HUES64 (cell line): Measurements from ENCODE around the gene SLC3A2.
A peak's percentile ranks its signal among the peaks of the same experiment; 100 is the strongest.

ENCODE experiments used
- H3K27ac ChIP-seq: 2 replicates; pipeline ENCODE4 v1.7.0; 2013; ENCODE audit warnings: low read depth, low read length, inconsistent platforms
- H3K27me3 ChIP-seq: 2 replicates; pipeline ENCODE4 v1.6.1; 2013; ENCODE audit warnings: mild to moderate bottlenecking, low read length; ENCODE audit not compliant: insufficient read depth
- H3K36me3 ChIP-seq: 2 replicates; pipeline ENCODE4 v1.6.1; 2013; ENCODE audit warnings: mild to moderate bottlenecking, low read length; ENCODE audit not compliant: insufficient read depth
- H3K4me1 ChIP-seq: 2 replicates; pipeline ENCODE4 v1.6.1; 2013; ENCODE audit warnings: mild to moderate bottlenecking, low read length, moderate library complexity; ENCODE audit not compliant: insufficient read depth
- H3K4me3 ChIP-seq: 2 replicates; pipeline ENCODE4 v1.5.1; 2013; ENCODE audit warnings: mild to moderate bottlenecking, low read length, moderate library complexity
- H3K9ac ChIP-seq: 2 replicates; pipeline ENCODE4 v1.6.1; 2013; ENCODE audit warnings: mild to moderate bottlenecking, low read depth, low read length
- H3K9me3 ChIP-seq: 2 replicates; pipeline ENCODE4 v1.6.1; 2013; ENCODE audit warnings: low read depth, low read length; ENCODE audit not compliant: insufficient read depth
- WGBS: fragments of 150-250, 120-280 bp; methylation state at CpG from one replicate; pipeline ENCODE4 v1.1.7; 2013; ENCODE audit warnings: missing lambda C conversion rate; 5-methylcytosine and 5-hydroxymethylcytosine counted together

The SLC3A2 gene

GRCh38 chr11:62883673-62884072 lies 3.0 kb downstream of the SLC3A2 start:
- peaks cover 26% of the 10 kb centered on the region for H3K4me1 ChIP-seq
- WGBS, result 91% methylated on average over 3 of the region's 3 CpGs
- peak overlapping the region; percentile 97; the same call in 1 of the 2 replicates for H3K9ac ChIP-seq
- peak overlapping the region; percentile 100; the same call in 1 of the 2 replicates for H3K27ac ChIP-seq
- peaks cover 83% of the 10 kb centered on the region for H3K36me3 ChIP-seq
- no peaks in the 10 kb centered on the region for H3K9me3 ChIP-seq
- peak overlapping the region; percentile 81; the same call in 1 of the 2 replicates for H3K4me3 ChIP-seq
- no peaks in the 10 kb centered on the region for H3K27me3 ChIP-seq

GRCh38 chr11:62885137-62885750 lies 4.5 kb downstream of the SLC3A2 start:
- no peaks in the 10 kb centered on the region for H3K9me3 ChIP-seq
- no peak overlapping the region; the same call in 1 of the 2 replicates for H3K27ac ChIP-seq
- H3K27me3 ChIP-seq, result no peaks in the 10 kb centered on the region
- H3K4me1 ChIP-seq, result peaks cover 15% of the 10 kb centered on the region
- H3K36me3 ChIP-seq, result peaks cover 83% of the 10 kb centered on the region
- H3K4me3 ChIP-seq, result no peak overlapping the region
- WGBS, result 96% methylated on average over 11 of the region's 11 CpGs
- H3K9ac ChIP-seq, result no peak overlapping the region

- Histone ChIP-seq H3K9ac (no peak overlapping the region), H3K4me3 (no peak overlapping the region), H3K27me3 (no peaks in the 10 kb centered on the region), H3K9me3 (no peaks in the 10 kb centered on the region), H3K27ac (no peak overlapping the region; the same call in 1 of the 2 replicates), H3K36me3 (peaks cover 65% of the 10 kb centered on the region), H3K4me1 (peaks cover 5% of the 10 kb centered on the region)
- 95% methylated on average over 14 of the region's 14 CpGs for WGBS
Measured at GRCh38 chr11:62888406-62888805, 7.7 kb downstream of the SLC3A2 start.

- H3K27me3 ChIP-seq, result no peaks in the 10 kb centered on the region
- H3K4me1 ChIP-seq, result no peaks in the 10 kb centered on the region
- H3K36me3 ChIP-seq, result peaks cover 58% of the 10 kb centered on the region
- 92% methylated on average over 2 of the region's 2 CpGs for WGBS
- H3K4me3 ChIP-seq, result no peak overlapping the region
- H3K9ac ChIP-seq, result no peak overlapping the region
- H3K27ac ChIP-seq, result peak overlapping the region; percentile 38; the same call in 1 of the 2 replicates
- no peaks in the 10 kb centered on the region for H3K9me3 ChIP-seq
Measured at GRCh38 chr11:62889126-62889483, 8.4 kb downstream of the SLC3A2 start.

GRCh38 chr11:62889484-62890437 lies 9.1 kb downstream of the SLC3A2 start:
- Histone ChIP-seq H3K27me3 (no peaks in the 10 kb centered on the region), H3K4me1 (no peaks in the 10 kb centered on the region), H3K36me3 (peaks cover 52% of the 10 kb centered on the region), H3K4me3 (no peak overlapping the region), H3K9me3 (no peaks in the 10 kb centered on the region), H3K9ac (no peak overlapping the region), H3K27ac (peak overlapping the region; percentile 38; the same call in 1 of the 2 replicates)
- 92% methylated on average over 9 of the region's 11 CpGs for WGBS

- Histone ChIP-seq H3K4me3 (no peak overlapping the region), H3K27ac (no peak overlapping the region; the same call in 1 of the 2 replicates), H3K4me1 (peaks cover 4% of the 10 kb centered on the region), H3K9me3 (no peaks in the 10 kb centered on the region), H3K9ac (no peak overlapping the region), H3K36me3 (peaks cover 26% of the 10 kb centered on the region), H3K27me3 (no peaks in the 10 kb centered on the region)
- 91% methylated on average over 10 of the region's 10 CpGs for WGBS
Measured at GRCh38 chr11:62892077-62892922, 11.6 kb downstream of the SLC3A2 start.

GRCh38 chr11:62895501-62895900 lies 14.8 kb downstream of the SLC3A2 start:
- Histone ChIP-seq H3K9ac (no peak overlapping the region), H3K4me3 (no peak overlapping the region), H3K27me3 (no peaks in the 10 kb centered on the region), H3K4me1 (peaks cover 5% of the 10 kb centered on the region), H3K9me3 (no peaks in the 10 kb centered on the region), H3K36me3 (no peaks in the 10 kb centered on the region), H3K27ac (no peak overlapping the region)
- 91% methylated on average over 6 of the region's 6 CpGs for WGBS

- Histone ChIP-seq H3K4me3 (no peak overlapping the region), H3K4me1 (peaks cover 5% of the 10 kb centered on the region), H3K27ac (no peak overlapping the region), H3K27me3 (no peaks in the 10 kb centered on the region), H3K36me3 (no peaks in the 10 kb centered on the region), H3K9me3 (no peaks in the 10 kb centered on the region), H3K9ac (no peak overlapping the region)
- WGBS, result 88% methylated on average over 9 of the region's 10 CpGs
Measured at GRCh38 chr11:62896049-62896448, 15.4 kb downstream of the SLC3A2 start.

GRCh38 chr11:62897311-62897710 lies 16.6 kb downstream of the SLC3A2 start:
- H3K4me1 ChIP-seq, result peaks cover 5% of the 10 kb centered on the region
- no peaks in the 10 kb centered on the region for H3K9me3 ChIP-seq
- no peaks in the 10 kb centered on the region for H3K27me3 ChIP-seq
- no peaks in the 10 kb centered on the region for H3K36me3 ChIP-seq
- H3K27ac ChIP-seq, result no peak overlapping the region
- WGBS, result 12% methylated on average over 2 of the region's 2 CpGs
- no peak overlapping the region for H3K4me3 ChIP-seq
- no peak overlapping the region for H3K9ac ChIP-seq

GRCh38 chr11:62898027-62898426 lies 17.3 kb downstream of the SLC3A2 start:
- Histone ChIP-seq H3K9ac (no peak overlapping the region), H3K4me3 (no peak overlapping the region), H3K36me3 (no peaks in the 10 kb centered on the region), H3K9me3 (no peaks in the 10 kb centered on the region), H3K4me1 (peaks cover 5% of the 10 kb centered on the region), H3K27me3 (no peaks in the 10 kb centered on the region), H3K27ac (no peak overlapping the region)
